Measurements from ENCODE around the gene LHX6. TPM values are rescaled to one million over a fixed set of nuclear protein-coding genes. Genes with fewer than 3 reads are reported as not detected.

The LHX6 gene
- total RNA-seq, 1 donor from 2014 or later: 0.40 TPM

- DNase-seq (ENCODE audit: low read depth in 2 of 2): no peak
Measured at GRCh38 chr9:122192261-122192875, 36.4 kb downstream of the LHX6 start.

- no peak for DNase-seq (ENCODE audit: low read depth in 2 of 2)
Measured at GRCh38 chr9:122191584-122191983, 37.2 kb downstream of the LHX6 start.

GRCh38 chr9:122190597-122191381 is 38.0 kb downstream of the LHX6 start:
- peak; percentile 33 to 40 for DNase-seq (ENCODE audit: low read depth in 2 of 2)

- DNase-seq (ENCODE audit: low read depth in 2 of 2): no peak
Measured at GRCh38 chr9:122188369-122188768, 40.4 kb downstream of the LHX6 start.

- DNase-seq (ENCODE audit: low read depth in 2 of 2): no peak
Measured at GRCh38 chr9:122186777-122187470, 41.8 kb downstream of the LHX6 start.

GRCh38 chr9:122186301-122186700 is 42.5 kb downstream of the LHX6 start:
- peak in 1 of 2 donors; percentile 51 for DNase-seq (ENCODE audit: low read depth in 2 of 2)

GRCh38 chr9:122184551-122184950 is 44.2 kb downstream of the LHX6 start:
- DNase-seq (ENCODE audit: low read depth in 2 of 2): no peak

- peak in 1 of 2 donors; percentile 55 for DNase-seq (ENCODE audit: low read depth in 2 of 2)
Measured at GRCh38 chr9:122183501-122183900, 45.3 kb downstream of the LHX6 start.

- peak; percentile 31 to 80 for DNase-seq (ENCODE audit: low read depth in 2 of 2)
Measured at GRCh38 chr9:122180633-122181032, 48.1 kb downstream of the LHX6 start.

GRCh38 chr9:122179690-122180074 is 49.1 kb downstream of the LHX6 start:
- no peak for DNase-seq (ENCODE audit: low read depth in 2 of 2)

- no peak for DNase-seq (ENCODE audit: low read depth in 2 of 2)
Measured at GRCh38 chr9:122179054-122179689, 49.6 kb downstream of the LHX6 start.

GRCh38 chr9:122176916-122177315 is 51.8 kb downstream of the LHX6 start:
- DNase-seq (ENCODE audit: low read depth in 2 of 2): no peak

- no peak for DNase-seq (ENCODE audit: low read depth in 2 of 2)
Measured at GRCh38 chr9:122173670-122174069, 55.1 kb downstream of the LHX6 start.

- DNase-seq (ENCODE audit: low read depth in 2 of 2): no peak
Measured at GRCh38 chr9:122172131-122172530, 56.6 kb downstream of the LHX6 start.

GRCh38 chr9:122168356-122168755 is 60.4 kb downstream of the LHX6 start:
- peak; percentile 73 to 82 for DNase-seq (ENCODE audit: low read depth in 2 of 2)

- DNase-seq (ENCODE audit: low read depth in 2 of 2): no peak
Measured at GRCh38 chr9:122164286-122164685, 64.5 kb downstream of the LHX6 start.

- DNase-seq (ENCODE audit: low read depth in 2 of 2): no peak
Measured at GRCh38 chr9:122162415-122162814, 66.3 kb downstream of the LHX6 start.

GRCh38 chr9:122159925-122160246 is 68.9 kb downstream of the LHX6 start:
- DNase-seq (ENCODE audit: low read depth in 2 of 2): no peak

- peak; percentile 97 to 98 for DNase-seq (ENCODE audit: low read depth in 2 of 2)
Measured at GRCh38 chr9:122159026-122159924, 69.5 kb downstream of the LHX6 start, which contains the start of the genes MORN5 and NDUFA8. TSS of gene MORN5 (plus strand) at chr9:122159908. CDS start at chr9:122159973, 65 bp downstream. TSS of gene NDUFA8 (minus strand) at chr9:122159779. CDS start at chr9:122159677, 102 bp downstream.

- peak; percentile 62 to 69 for DNase-seq (ENCODE audit: low read depth in 2 of 2)
Measured at GRCh38 chr9:122158202-122158601, 70.6 kb downstream of the LHX6 start.

- no peak for DNase-seq (ENCODE audit: low read depth in 2 of 2)
Measured at GRCh38 chr9:122155796-122156195, 73.0 kb downstream of the LHX6 start.
